ENCODE data around the gene KIAA1210. TPM values are rescaled to one million over a fixed set of nuclear protein-coding genes. Genes with fewer than 3 reads are reported as not detected.

Gene KIAA1210
- total and polyA plus RNA-seq, 2 of the 4 experiments (the other 2 are of a cell fraction): not detected

DNA sequence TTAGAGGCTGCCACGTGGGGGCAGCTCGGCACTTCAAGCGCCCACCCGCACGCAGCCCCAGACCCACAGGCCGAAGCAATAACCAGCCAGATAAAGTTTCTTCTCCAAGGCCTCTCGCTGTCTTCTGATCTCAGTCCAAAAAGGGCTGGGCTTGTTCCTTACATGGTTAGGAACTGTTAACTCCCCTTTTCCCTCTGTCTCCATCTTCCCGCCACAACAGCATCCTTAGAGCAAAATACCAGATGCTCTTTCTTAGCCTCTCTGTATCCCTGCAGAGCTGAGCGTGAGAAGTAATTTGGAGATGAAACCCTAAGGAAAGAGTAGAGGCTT lies 23.4 kb upstream of the KIAA1210 start:
- H3K23ac ChIP-seq (ENCODE audit: low read depth, low read length): no peak overlapping the region
- dilution Hi-C loops (cut with HindIII; ENCODE audit: low sequenced_read_pairs, unreplicated experiment): no loop called here
- H3K27ac ChIP-seq (ENCODE audit: insufficient read depth, low read length): no peak overlapping the region
- ChIA-PET POLR2A (ENCODE audit: unreplicated experiment) (interaction anchor here (0.5 kb wide), 1 partner anchor 16 kb away, joined by 3 read pairs; no protein-coding TSS in a partner anchor), CTCF (no interaction called here)
- no peak overlapping the region for H3K18ac ChIP-seq (ENCODE audit: low read depth, low read length)
- no peak overlapping the region for H3K4me3 ChIP-seq (ENCODE audit: insufficient read depth, low read depth, low read length)
- no peak overlapping the region for H2BK20ac ChIP-seq (ENCODE audit: low read depth, low read length)
- no peaks in the 10 kb centered on the region for H3K9me3 ChIP-seq (ENCODE audit: control insufficient read depth, insufficient read depth, low read length)
- H3K79me1 ChIP-seq (ENCODE audit: low read depth in 1 of 2, low read length in 2 of 2): no peaks in the 10 kb centered on the region
- no TSS peak for BruUV-seq (replicated peaks)
- no peak overlapping the region for H4K91ac ChIP-seq (ENCODE audit: insufficient read depth, low read depth, low read length)
- DNase-seq (no peak), ATAC-seq (ENCODE audit: low read depth) (no peak)
- H3K36me3 ChIP-seq (ENCODE audit: control insufficient read depth, insufficient read depth, low read length): no peaks in the 10 kb centered on the region
- no peak overlapping the region for H2AFZ ChIP-seq (replicated peaks; ENCODE audit: low read length, poor library complexity)
- in situ Hi-C loops (cut with MboI; ENCODE audit: low sequenced_read_pairs): no loop called here
- no peak overlapping the region for H4K8ac ChIP-seq (ENCODE audit: low read depth in 2 of 2, low read length in 2 of 2)
- intact Hi-C loops (cut with micrococcal nuclease): no loop called here
- TF ChIP-seq MAZ (IDR thresholded peaks at IDR 0.05; ENCODE audit: borderline replicate concordance, low read depth, low read length) (no peak), MAFK (IDR thresholded peaks at IDR 0.05; ENCODE audit: low read depth, low read length) (no peak), CEBPB (IDR thresholded peaks at IDR 0.05; ENCODE audit: low read depth, low read length) (no peak)
- no peak overlapping the region for H3K14ac ChIP-seq (replicated peaks; ENCODE audit: low read depth, low read length)
- H2BK5ac ChIP-seq (ENCODE audit: low read depth, low read length, poor library complexity, severe bottlenecking): no peak overlapping the region
- H4K20me1 ChIP-seq (ENCODE audit: insufficient read depth, low read length): no peaks in the 10 kb centered on the region
- H2BK15ac ChIP-seq (ENCODE audit: low read depth, low read length): no peak overlapping the region
- no peaks in the 10 kb centered on the region for H3K9me1 ChIP-seq (ENCODE audit: insufficient read depth, low read length)
- H2AK9ac ChIP-seq (replicated peaks; ENCODE audit: low read depth, low read length, poor library complexity): no peak overlapping the region
- H3K4ac ChIP-seq (ENCODE audit: low read depth, low read length): no peak overlapping the region
- WGBS, 2 experiments (ENCODE audit: extremely low coverage in 2 of 2, insufficient read length in 1 of 2): 20% methylated on average over 1 of the region's 9 CpGs; no CpG with 5 or more reads in 1 of the 2 experiments
- no peak overlapping the region for H4K5ac ChIP-seq (ENCODE audit: low read depth, low read length)
- no peak overlapping the region for H2BK120ac ChIP-seq (ENCODE audit: low read depth, low read length)
- no peak overlapping the region for H2AK5ac ChIP-seq (ENCODE audit: low read depth, low read length)
- H3K9ac ChIP-seq (ENCODE audit: low read depth, low read length): no peak overlapping the region
- H3K4me2 ChIP-seq (ENCODE audit: low read depth, low read length): no peak overlapping the region
- H3K56ac ChIP-seq (ENCODE audit: extremely low read depth, insufficient read depth, low read length): no peak overlapping the region
- H3K4me1 ChIP-seq (ENCODE audit: control insufficient read depth, insufficient read depth, low read length): no peaks in the 10 kb centered on the region
- H3K27me3 ChIP-seq (ENCODE audit: control insufficient read depth, insufficient read depth, low read length): peaks cover 14% of the 10 kb centered on the region

All from IMR-90 (cell line).